CD1c-positive myeloid dendritic cell (primary cell): ENCODE data around the gene KIAA0825.

Experiments used
- DNase-seq: peaks from one replicate; pipeline ENCODE4 v3.0.0-alpha.2; 2016; ENCODE audit errors: extremely low spot score

Gene KIAA0825

DNA sequence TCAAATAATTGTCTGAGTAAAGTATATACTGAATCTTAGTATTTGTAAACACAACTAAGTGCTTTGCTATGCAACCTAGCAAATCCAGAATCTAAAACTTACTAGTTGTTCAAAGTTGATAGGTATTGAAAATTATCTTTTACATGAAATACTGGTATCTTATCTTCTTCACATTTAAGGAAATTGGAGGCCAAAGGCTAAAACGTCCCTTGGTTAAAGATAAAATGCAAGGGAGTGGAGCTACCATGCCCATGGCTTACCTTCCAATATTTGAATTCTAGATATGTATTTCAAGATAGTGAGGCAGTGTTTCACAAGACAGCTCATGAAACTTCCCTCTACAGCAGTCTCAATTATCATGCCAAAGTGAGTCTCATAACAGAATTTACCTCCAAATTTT lies 373.5 kb downstream of the KIAA0825 start:
- no peak for DNase-seq

GRCh38 chr5:94243612-94244011 lies 374.8 kb downstream of the KIAA0825 start:
- no peak for DNase-seq

DNA sequence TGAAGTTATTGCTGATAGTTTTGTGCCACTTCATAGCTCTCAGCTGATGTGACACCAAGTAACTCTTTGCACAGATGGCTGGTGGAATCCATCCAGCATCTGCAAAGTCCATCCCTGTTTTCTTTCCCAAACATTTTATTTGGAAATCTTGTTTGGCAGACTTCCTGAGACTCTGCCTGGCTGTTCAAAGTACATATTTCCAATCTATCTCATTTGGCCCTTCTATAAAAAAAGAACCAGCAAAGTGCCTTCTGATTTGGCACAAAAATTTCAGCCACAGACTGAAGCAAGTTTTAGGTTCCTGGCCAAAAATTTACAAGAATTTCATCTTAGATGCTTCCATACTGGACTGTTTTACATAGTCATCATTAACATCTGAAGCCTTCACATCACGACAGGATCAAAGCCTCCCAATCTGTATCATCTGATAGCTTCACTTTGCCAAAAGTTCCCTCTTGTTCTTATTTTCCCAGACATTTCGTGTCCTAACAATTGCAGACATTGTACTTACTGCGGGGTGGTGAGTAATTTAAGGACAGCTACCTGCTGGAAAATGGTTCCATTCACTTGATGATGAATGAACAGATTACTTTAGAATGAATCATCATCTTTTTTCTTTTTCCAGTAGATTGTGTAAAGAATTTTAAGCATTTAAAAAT lies 377.3 kb downstream of the KIAA0825 start:
- no peak for DNase-seq

- DNase-seq = no peak
Measured at GRCh38 chr5:94240596-94240992, 377.8 kb downstream of the KIAA0825 start.

- no peak for DNase-seq
Measured at GRCh38 chr5:94240134-94240533, 378.3 kb downstream of the KIAA0825 start.

DNA sequence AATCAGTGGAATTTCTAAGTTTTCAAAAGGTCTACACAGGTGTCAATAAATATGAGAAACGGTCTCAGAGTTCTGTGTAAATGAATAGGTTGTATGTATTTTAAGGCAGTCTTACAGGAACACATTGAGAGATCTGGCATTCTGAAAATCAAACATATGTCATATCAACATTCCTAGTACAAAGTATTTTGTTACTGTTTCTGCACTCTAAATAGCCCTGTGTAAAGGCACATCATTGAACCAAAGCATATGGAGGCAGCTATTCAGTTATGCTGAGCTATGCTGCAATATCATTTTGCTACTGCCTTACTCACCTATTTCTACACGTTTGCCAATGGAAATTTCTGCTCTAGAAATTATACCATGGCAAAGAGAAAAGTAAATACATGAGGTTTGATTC lies 379.1 kb downstream of the KIAA0825 start:
- no peak for DNase-seq

DNA sequence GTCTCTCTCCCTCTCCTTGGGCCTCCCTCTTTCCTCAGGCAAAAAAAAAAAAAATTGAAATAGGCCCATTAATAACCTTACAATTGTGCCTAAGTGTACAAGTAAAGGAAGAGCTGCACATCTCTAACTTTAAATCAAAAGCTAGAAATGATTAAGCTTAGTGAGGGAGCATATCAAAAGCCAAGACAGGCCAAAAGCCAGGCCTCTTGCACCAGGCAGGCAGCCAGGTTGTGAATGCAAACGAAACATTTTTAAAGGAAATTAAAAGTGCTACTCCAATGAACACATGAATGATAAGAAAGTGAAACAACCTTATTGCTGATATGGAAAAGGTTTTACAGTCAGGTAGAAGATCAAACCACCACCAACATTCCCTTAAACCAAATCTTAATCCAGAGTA lies 383.4 kb downstream of the KIAA0825 start:
- DNase-seq = no peak

DNA sequence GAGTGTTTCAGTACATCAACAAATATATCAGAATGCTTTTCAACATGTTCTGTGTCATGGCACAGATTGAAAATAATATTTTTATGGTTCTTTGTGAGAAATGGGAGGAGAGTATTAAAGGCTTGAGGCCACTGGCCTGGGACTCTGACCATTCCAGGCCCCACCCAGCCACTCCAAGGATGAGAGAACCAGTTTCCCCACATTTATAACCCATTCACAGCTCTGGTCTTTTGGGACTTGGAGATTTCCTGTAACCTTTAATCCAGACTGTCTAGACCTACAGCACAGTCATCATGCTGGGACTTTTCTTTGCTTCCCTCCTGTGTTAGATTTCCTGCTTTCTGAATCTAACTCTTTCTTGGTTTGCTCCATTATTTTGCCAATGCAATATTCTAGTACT lies 389.6 kb downstream of the KIAA0825 start:
- no peak for DNase-seq

DNA sequence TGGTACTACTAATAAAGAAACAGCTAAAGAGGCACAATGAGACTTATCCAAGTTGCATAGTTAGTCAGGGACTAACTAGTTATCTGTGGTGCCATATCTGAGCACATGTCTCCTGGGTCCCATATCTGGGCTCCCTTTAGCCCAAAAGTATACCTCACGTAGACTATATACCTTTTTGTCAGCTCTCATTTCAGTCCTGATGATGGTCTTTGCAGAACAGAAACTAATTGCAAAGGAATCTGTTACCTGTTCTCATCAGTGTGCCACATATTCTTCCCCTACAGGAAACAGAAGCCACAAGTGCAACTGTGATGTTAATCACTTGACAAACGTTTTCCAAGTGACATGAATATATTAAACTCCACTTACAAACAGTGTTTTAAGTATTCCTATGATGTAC lies 395.2 kb downstream of the KIAA0825 start:
- DNase-seq = no peak

DNA sequence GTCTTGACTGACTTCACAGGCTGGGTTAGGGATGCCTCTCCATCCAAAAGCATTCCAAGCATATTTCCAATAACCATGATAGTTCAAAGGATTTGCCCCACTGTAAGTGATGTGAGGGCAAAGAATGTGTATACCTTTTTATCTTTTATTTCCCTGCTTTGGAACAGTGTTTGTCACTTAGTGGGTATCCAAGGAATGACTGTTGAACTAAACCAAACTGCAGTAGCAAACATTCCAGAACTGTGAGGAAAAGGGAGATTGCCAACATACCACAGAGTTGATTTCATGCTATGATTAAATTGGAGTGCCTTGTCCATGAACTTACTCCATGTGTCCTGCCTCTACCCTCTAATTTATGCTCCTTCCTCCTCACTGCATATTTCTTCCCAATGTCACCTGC lies 400.0 kb downstream of the KIAA0825 start:
- no peak for DNase-seq

- DNase-seq = no peak
Measured at GRCh38 chr5:94217745-94218144, 400.7 kb downstream of the KIAA0825 start.

- no peak for DNase-seq
Measured at GRCh38 chr5:94217216-94217615, 401.2 kb downstream of the KIAA0825 start.

DNA sequence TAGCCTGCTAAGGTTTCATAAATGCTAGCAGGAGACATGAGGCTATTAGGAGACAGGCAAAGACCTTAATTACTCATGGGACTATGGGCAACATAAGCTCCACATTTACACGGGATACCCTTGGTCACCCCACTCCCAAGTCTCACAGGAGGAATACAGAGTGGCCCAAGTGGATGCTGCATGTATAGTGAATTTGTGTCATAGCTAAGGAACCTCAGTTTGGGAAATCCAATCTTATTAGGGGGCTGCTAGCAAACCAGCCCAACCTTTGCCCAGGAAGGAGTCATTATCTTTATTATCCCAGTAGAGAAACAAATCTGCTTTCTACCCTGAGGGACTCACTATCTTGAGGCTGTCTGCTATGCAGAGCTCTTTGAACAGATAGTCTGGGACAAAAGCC lies 405.9 kb downstream of the KIAA0825 start:
- no peak for DNase-seq

DNA sequence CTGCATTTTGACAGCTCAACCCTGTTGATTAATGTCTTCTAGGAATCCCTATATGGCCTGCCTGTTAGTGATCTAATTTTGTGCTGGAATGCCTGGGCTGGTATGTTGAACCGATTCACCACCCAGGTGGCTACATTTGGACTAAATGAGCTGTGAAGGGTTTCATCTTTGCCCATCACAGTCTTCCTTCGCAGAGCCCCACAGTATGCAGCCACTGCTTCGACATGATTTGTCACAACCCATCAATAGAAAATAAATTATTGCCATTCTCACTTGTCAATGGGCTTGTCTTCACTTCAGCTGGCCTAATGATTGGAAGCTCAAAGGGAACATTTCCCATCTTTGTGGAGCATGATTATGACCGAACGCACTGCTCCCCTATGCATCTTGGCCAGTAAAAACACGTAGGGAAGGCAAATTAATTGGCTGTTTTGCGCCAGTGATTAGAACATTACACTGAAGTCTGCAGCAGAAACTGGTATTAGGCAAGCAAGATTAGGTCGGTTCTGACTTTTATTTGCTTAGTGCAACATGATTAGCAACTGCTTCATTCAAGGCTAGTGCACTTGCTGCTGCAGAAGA lies 408.5 kb downstream of the KIAA0825 start:
- no peak for DNase-seq

DNA sequence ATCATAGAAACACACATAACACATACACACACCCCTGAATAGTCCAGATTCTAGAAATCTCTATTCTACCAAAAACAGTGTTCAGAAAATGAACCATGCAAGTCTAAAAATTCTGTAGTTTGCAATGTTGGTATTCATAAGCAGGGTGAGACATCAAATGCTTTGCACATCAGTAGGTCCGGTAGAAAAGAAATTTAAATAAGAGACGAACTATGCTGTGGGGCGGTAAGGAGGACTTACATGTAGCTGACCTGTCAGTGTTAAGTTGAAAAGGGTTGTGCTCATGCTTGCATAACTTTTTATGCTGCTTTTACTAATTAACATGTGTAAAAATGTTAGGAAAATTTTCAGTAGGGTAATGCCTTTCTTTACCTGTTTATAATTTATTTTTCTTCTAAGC lies 409.1 kb downstream of the KIAA0825 start:
- DNase-seq = no peak

GRCh38 chr5:94199566-94199965 lies 418.8 kb downstream of the KIAA0825 start:
- DNase-seq = no peak

GRCh38 chr5:94197970-94198369 lies 420.4 kb downstream of the KIAA0825 start:
- no peak for DNase-seq

GRCh38 chr5:94196953-94197352 lies 421.5 kb downstream of the KIAA0825 start:
- no peak for DNase-seq

DNA sequence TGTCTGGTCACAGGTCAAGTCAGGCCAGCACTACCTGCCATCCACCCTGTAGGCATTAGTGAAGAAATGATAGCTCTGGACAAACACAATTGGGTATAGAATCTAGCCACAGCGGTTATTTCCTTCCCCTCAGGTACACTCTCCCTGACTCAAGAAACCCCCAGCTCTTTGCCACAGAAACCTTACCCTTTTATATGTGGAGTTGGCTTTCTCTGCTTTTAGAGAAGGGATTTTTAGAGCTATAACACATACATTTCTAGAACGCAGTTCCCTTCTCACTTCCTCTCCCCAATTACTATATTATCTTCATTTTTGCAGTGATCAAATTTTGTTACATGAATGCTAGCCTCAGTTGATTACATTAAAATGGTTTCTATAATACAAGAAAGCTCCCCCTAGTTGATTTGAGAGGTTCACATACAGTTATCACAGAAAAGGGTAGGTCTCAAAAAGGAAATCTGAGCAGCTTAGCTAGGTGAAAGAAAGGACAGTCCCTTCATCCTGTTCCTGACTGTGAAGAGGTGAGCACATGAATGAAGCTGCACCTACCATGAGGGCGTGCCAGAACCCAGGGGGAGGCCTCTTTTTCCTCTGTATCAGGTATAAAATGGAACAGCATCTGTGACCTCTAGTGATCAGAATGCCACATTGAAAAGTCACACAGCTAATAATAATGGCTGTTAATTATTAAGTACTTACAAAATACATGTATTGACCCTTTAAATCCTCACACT lies 425.6 kb downstream of the KIAA0825 start:
- no peak for DNase-seq

- DNase-seq = no peak
Measured at GRCh38 chr5:94191604-94192003, 426.8 kb downstream of the KIAA0825 start.

DNA sequence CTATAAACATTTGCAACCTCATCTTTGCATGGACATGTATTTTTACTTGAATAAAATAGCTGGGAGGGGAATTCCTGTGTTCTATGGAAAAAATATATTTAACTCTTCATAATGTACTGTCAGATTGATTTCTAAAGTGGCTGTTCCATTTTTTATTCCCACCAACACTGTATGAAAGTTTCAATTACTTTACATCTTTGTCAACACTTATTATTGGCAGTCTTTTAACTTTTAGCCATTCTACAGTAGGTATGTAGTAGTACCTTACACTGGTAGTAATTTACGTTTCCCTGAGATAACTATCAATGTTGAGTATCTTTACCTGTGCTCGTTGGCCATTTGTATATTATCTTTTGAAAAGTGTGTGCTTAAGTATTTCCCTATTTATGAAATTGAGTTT lies 429.7 kb downstream of the KIAA0825 start:
- DNase-seq = no peak

GRCh38 chr5:94184870-94185269 lies 433.5 kb downstream of the KIAA0825 start:
- DNase-seq = no peak

DNA sequence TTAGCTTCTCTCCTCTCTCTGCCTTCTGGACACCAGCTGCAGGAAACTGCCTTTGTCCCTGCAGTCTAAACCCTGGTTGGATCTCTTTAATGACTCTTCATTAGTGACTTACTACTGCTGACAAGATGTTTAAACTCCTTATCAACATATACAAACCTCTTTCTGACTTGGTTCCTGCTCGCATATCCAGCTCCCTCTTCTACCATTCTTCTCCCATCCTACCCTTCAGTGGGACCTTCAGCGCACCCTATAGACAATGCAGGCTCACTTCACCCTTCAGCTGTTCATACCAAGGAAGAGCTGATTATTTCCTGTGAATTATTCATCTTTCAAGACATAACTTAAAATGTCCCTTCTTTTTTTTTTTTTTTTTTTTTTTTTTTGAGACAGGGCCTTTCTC lies 436.5 kb downstream of the KIAA0825 start:
- DNase-seq = no peak
